Breast epithelium (tissue), 4 donors: Measurements from ENCODE around the gene COX19. TPM values are rescaled to one million over a fixed set of nuclear protein-coding genes. Genes with fewer than 3 reads are reported as not detected.

Source experiments
- DNase-seq, 2 donors: peaks; one replicate each; pipeline ENCODE4 v3.0.0-alpha.2; 2019; ENCODE audit warnings: low spot score in 2 of 2
- H3K27ac ChIP-seq, 2 donors: fragments of 200-600 bp; sonication (generic) in 1 of 2; one replicate each; pipeline ENCODE4 v1.5.1; 2016 to 2019; ENCODE audit warnings: mild to moderate bottlenecking in 1 of 2
- H3K27me3 ChIP-seq, 2 donors: fragments of 200-600 bp; sonication (generic) in 1 of 2; one replicate each; pipeline versions ENCODE4 v1.5.1 to v1.6.0; 2017 to 2019; ENCODE audit warnings: control low read depth in 1 of 2, mild to moderate bottlenecking in 1 of 2
- H3K36me3 ChIP-seq: fragments of 200-600 bp; one replicate; pipeline ENCODE4 v1.5.1; 2019
- H3K4me1 ChIP-seq, 2 donors: fragments of 200-600 bp; sonication (generic); one replicate each; pipeline ENCODE4 v1.5.1; 2016 to 2019; ENCODE audit warnings: control low read depth in 1 of 2
- H3K4me3 ChIP-seq, 3 donors: fragments of 200-600 bp; sonication (generic); 1 replicate in 2 of 3; 2 replicates in 1 of 3; pipeline ENCODE4 v1.5.1; 2016 to 2019; ENCODE audit warnings: mild to moderate bottlenecking in 3 of 3, moderate library complexity in 2 of 3
- H3K9me3 ChIP-seq, 2 donors: fragments of 200-600 bp; sonication (generic) in 1 of 2; one replicate each; pipeline ENCODE4 v1.5.1; 2016 to 2019; ENCODE audit warnings: control low read depth in 1 of 2
- POLR2A ChIP-seq: fragments of 450-650 bp; IDR thresholded peaks from one replicate; pipeline ENCODE4 v1.6.1; 2016; ENCODE audit warnings: antibody characterized with exemption, mild to moderate bottlenecking, moderate library complexity
- POLR2AphosphoS5 ChIP-seq, 3 donors: sonication (generic); formaldehyde crosslinking; IDR thresholded peaks; one replicate each; pipeline ENCODE4 v1.6.1; 2017; ENCODE audit warnings: antibody characterized with exemption in 3 of 3
- intact Hi-C: fragments of 100-400 bp; cut with DNase I; formaldehyde crosslinking; loops from one replicate; pipeline ENCODE4 v1.15.1; 2023; ENCODE audit warnings: low total_unique reads
- total RNA-seq, 3 donors: library from RNA; depleted of rRNA; stranded (reverse); fragments of >200 nt; gene quantifications; one replicate each; pipeline ENCODE4 v1.1.0, GENCODE V29; 2016
- TF ChIP-seq, protein P1 (sequence below), 3 donors: fragments of 450-650 bp; IDR thresholded peaks; one replicate each; pipeline ENCODE4 v1.5.1; 2016 to 2017; ENCODE audit warnings: antibody characterized with exemption in 3 of 3, mild to moderate bottlenecking in 3 of 3, moderate library complexity in 3 of 3

The COX19 gene
- total RNA-seq, 3 donors from 2014 or later: 8.5 to 17.3 (median 8.8) TPM

- Histone ChIP-seq H3K4me1 (no peaks in the 10 kb centered on the region), H3K27me3 (no peaks in the 10 kb centered on the region), H3K9me3 (no peaks in the 10 kb centered on the region), H3K27ac (no peak overlapping the region), H3K36me3 (no peaks in the 10 kb centered on the region), H3K4me3 (no peak overlapping the region)
- intact Hi-C loops: no loop called here
- TF ChIP-seq, protein P1, sequence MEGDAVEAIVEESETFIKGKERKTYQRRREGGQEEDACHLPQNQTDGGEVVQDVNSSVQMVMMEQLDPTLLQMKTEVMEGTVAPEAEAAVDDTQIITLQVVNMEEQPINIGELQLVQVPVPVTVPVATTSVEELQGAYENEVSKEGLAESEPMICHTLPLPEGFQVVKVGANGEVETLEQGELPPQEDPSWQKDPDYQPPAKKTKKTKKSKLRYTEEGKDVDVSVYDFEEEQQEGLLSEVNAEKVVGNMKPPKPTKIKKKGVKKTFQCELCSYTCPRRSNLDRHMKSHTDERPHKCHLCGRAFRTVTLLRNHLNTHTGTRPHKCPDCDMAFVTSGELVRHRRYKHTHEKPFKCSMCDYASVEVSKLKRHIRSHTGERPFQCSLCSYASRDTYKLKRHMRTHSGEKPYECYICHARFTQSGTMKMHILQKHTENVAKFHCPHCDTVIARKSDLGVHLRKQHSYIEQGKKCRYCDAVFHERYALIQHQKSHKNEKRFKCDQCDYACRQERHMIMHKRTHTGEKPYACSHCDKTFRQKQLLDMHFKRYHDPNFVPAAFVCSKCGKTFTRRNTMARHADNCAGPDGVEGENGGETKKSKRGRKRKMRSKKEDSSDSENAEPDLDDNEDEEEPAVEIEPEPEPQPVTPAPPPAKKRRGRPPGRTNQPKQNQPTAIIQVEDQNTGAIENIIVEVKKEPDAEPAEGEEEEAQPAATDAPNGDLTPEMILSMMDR (IDR thresholded peaks at IDR 0.05): no peak
- no peak for TF ChIP-seq POLR2AphosphoS5 (IDR thresholded peaks at IDR 0.05)
- no peak for TF ChIP-seq POLR2A
- DNase-seq: no peak
These were observed 39.3 kb upstream of the COX19 start for GRCh38 chr7:1014681-1015080.

- intact Hi-C loops: no loop called here
- TF ChIP-seq, protein P1 (IDR thresholded peaks at IDR 0.05): no peak
- TF ChIP-seq POLR2AphosphoS5 (IDR thresholded peaks at IDR 0.05) (no peak), POLR2A (no peak)
- DNase-seq: no peak
- H3K4me3 ChIP-seq: no peak overlapping the region
- no peaks in the 10 kb centered on the region for H3K9me3 ChIP-seq
- H3K27me3 ChIP-seq: no peaks in the 10 kb centered on the region
- peak overlapping the region in 1 of 2 donors; percentile 25 for H3K27ac ChIP-seq
- H3K4me1 ChIP-seq: no peaks in the 10 kb centered on the region
- no peaks in the 10 kb centered on the region for H3K36me3 ChIP-seq
These were observed 38.2 kb upstream of the COX19 start for GRCh38 chr7:1013581-1013980.

GRCh38 chr7:1012716-1013095 is 37.4 kb upstream of the COX19 start:
- TF ChIP-seq POLR2AphosphoS5 (IDR thresholded peaks at IDR 0.05) (no peak), POLR2A (no peak)
- TF ChIP-seq, protein P1 (IDR thresholded peaks at IDR 0.05): no peak

DNA sequence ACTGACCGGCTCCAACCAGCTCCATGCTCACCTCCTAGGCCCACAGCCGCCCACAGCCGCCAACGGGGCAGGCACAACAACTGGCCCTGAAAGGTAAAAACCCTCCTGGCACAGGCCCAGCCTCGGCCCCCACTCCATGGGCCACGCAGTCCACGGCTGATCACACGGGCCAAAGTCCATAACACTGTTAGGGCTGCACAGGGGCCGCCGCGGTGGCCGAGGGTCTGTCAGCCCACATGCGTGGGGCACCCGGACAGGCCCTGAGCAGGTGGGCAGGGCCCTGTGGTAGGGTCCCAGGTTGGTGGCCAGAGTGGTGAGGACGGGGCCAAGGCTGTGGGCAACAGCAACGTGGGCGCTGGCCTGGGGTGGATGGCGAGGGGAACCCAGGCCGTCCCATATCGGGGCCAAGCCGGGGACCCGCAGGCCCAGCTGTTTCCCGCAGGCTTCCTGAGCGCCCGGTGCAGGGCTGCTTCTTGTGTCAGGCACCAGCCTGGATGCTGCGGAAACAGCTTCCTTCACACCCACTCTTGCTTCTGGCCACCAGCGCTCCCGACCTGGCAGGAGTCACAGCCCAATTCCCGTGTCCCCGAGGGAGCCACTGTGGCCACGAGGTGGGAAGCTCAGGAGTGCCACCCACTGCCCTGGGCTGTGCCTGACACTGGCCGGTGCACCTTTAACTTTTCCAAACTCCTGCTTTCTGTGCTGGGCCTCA is 36.8 kb upstream of the COX19 start:
- intact Hi-C loops: no loop called here

More at GRCh38 chr7:1012716-1013095, 37.4 kb upstream of the COX19 start:
- H3K4me3 ChIP-seq: peak overlapping the region in 1 of 3 donors; percentile 19
- no peak overlapping the region for H3K27ac ChIP-seq
- DNase-seq: no peak
- no peaks in the 10 kb centered on the region for H3K9me3 ChIP-seq
- no peaks in the 10 kb centered on the region for H3K36me3 ChIP-seq
- intact Hi-C loops: no loop called here
- no peaks in the 10 kb centered on the region for H3K27me3 ChIP-seq
- no peaks in the 10 kb centered on the region for H3K4me1 ChIP-seq

More for the DNA sequence above, 36.8 kb upstream of the COX19 start:
- DNase-seq: no peak
- no peaks in the 10 kb centered on the region for H3K4me1 ChIP-seq
- TF ChIP-seq POLR2AphosphoS5 (IDR thresholded peaks at IDR 0.05) (no peak), POLR2A (no peak)
- TF ChIP-seq, protein P1 (IDR thresholded peaks at IDR 0.05): no peak
- H3K27me3 ChIP-seq: no peaks in the 10 kb centered on the region
- no peaks in the 10 kb centered on the region for H3K9me3 ChIP-seq
- peak overlapping the region in 1 of 2 donors; percentile 19 for H3K27ac ChIP-seq
- H3K4me3 ChIP-seq: no peak overlapping the region
- H3K36me3 ChIP-seq: no peaks in the 10 kb centered on the region
